Hematopoietic multipotent progenitor cell treated with erythropoietin and hydrocortisone succinate and interleukin-3 and kit ligand, for 4 days (in vitro differentiated cells): ENCODE results near the gene LCN2.

Experiments used
- DNase-seq: peaks from one replicate; pipeline ENCODE4 v3.0.0-alpha.2; 2015

The LCN2 gene

GRCh38 chr9:128115187-128116103, 33.8 kb upstream of the LCN2 start:
- DNase-seq, result peak; percentile 99

DNA sequence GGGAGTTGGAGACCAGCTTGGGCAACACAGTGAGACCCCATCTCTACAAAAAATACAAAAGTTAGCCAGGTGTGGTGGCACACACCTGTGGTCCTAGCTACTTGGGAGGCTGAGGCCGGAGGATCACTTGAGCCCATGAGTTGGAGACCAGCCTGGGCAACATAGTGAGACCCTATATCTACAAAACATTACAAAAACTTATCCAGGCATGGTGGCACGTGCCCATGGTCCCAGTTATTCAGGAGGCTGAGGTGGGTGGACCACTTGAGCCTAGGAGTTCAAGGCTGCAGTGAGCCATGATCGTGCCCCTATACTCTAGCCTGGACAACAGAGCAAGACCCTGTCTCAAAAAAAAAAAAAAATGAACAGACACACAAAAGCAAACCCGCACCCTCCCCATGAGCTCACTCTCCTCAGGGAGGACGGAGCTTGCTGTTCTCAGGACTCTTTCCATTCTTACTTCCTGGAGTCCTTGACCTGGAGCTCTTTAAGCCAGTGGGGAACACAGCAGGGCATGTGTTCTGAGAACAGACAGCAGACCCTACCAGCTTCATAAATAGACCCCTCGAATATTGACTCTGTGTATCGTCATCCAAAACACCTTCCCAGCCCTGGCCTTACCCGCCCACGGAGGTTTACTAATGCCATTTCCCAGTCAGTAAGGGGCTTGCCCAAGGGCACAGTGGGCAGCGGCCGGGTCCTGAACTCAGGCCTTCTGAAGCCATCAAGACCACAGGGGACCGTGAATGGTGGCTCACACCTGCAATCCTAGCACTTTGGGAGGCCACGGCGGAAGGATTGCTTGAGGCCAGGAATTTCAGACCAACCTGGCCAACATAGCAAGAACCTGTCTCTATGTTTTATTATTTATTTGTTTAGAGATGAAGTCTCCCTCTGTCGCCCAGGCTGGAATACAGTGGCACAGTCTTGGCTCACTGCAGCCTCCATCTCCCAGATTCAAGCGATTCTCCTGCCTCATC, 32.9 kb upstream of the LCN2 start:
- no peak for DNase-seq

GRCh38 chr9:128117613-128118471, 31.4 kb upstream of the LCN2 start:
- peak; percentile 95 for DNase-seq

DNA sequence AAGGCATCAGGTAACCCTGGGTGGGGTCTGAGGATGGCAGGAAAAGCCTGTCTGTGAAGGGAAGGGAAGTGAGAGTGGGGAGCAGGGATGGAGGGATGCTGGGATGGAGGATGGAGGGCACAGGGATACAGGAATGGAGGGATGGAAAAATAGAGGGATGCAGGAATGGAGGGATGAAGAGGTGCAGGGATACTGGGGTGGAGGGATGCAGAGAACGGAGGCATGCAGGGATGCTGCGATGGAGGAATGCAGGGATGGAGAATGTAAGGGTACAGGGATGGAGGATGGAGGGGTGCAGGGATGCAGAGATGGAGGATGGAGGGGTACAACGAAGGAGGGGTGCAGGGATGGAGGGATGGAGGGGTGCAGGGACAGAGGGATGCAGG, 30.8 kb upstream of the LCN2 start:
- DNase-seq, result no peak

DNA sequence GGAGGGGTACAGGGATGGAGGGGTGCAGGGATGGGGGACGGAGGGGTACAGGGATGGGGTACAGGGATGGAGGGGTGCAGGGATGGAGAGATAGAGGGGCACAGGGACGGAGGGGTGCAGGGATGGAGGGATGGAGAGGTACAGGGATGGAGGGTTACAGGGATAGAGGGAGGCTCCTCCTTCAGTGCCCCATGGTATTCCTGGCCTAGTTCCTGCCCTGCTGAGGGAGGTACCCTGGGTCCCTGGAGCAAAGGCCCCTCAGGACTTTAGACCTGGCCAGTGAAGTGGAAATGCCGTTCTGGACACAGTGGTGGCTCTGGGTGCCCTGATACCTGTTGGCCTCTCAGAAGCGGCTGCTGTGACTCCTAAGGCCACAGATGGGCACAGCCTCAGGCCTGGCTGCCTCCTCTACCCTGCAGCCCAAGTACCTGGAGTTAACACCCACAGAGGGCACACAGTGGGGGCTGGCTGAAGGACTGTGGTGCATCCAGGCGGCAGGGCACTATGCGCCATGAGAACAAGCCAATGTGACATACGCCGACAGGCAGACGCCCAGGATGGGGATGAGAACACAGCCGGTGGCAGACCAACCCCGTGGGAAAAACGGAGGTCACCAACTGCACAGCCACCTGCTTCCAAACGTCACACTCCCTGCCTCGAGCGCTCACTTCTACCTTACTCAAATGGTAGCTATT, 30.1 kb upstream of the LCN2 start:
- DNase-seq, result no peak

DNA sequence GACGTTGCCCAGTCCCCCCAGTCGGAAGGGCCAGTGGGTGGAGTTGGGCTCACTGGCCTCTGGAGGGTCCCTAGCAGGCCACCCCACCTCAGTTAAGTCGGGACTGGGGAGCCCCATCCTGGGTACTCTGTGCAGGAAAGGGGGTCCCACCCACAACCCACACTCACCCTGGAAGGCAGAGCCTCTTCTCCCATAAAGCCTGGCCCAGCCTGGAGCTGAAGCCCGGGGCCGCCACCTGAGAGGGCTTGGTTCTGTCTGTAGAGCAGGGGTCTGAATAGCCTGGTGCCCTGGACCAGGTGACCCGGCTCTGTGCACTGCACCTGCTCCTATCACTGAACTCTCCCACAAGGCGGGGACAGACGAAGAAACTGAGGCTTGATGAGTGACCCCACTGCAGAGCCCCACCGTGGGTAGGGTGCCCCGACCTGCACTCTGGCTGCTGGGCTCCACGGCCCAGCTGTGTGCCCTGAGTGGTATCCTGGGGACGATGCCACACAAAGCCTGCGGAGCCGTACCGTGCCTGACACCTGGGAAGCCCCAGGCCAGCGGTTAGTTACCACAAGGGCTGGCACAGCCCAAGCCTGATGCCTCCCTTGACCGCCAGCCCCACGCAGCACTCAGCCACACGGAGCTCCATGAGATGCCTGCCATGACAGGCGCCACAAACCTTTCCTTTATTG, 29.1 kb upstream of the LCN2 start:
- DNase-seq, result no peak

GRCh38 chr9:128120741-128121465, 28.4 kb upstream of the LCN2 start:
- no peak for DNase-seq

DNA sequence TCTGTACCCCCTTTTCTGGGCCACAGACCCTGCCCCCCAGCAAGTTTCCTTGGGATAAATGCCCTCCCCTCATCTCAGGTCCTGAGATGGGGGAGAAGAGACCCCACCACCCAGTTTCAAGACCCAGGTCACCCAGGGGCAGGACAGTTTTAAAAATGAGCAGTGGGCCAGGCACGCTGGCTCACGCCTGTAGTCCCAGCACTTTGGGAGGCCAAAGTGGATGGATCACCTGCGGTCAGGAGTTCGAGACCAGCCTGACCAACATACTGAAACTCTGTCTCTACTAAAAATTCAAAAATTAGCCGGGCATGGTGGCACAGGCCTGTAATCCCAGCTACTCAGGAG, 27.8 kb upstream of the LCN2 start:
- no peak for DNase-seq

GRCh38 chr9:128121924-128122808, 27.1 kb upstream of the LCN2 start:
- no peak for DNase-seq

DNA sequence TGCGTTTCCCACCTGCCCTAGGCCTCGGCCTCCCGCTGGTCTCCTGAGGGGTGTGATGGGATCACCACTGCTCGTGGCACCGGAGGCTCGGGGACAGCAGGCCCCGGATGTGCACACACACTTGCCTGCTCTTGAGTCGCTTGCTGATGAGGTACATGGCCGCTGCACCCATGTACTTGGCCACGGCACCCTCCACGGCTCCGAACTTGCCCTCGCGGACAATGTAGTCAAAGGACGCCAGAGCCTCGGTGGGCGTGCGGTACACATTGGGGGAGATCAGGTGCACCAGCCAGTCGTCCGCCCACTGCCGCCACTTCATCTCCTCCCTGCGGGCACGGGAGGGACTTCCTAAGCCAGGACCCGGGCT, 26.5 kb upstream of the LCN2 start:
- DNase-seq, result no peak

DNA sequence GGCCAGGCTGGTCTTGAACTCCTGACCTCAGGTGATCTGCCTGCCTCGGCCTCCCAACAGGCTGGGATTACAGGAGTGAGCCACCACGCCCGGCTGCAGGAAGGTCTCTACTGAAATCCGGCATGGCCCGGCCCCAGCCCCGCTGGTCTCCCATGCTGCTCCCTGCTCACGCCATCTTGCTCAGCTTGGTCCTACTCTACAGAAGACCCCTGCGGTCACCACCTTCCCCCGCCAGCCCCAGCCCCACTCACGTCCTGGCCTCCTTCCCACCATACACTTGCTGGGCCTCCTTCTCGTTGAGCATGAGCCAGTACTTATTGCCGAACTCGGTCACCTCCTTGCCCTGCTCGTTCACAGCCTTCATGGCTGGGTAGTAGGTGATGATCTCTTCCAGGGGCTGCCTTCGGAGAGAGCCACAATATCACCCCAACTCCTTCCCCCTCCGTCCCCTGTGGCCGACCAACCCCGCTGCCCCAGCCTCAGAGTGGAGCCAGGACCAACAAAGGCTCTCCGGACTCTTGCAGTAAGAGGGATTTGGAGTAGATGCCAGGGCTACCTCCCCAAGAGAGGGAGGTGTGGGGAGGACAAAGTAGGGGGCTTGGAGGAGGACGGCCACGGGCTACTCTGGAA, 25.7 kb upstream of the LCN2 start:
- DNase-seq, result no peak

DNA sequence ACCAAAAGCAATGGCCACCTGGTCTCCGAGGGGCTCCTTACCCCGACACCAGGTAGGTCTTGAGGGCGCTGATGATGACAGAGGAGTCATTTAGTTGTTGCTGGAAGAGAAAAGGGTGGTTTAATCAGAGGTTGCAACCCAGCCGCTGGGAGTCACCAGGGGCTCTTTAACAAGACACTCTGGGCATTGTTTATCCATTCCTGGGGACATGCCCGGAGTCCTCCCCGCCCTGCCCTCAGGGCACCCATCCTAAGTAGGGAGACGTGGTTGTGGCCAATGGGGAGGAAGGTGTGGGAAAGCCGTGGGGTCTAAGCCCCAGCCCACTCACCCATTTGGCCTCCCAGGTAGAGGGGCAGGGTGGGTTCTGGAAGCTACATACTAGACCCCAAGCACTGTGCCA, 24.8 kb upstream of the LCN2 start:
- no peak for DNase-seq

GRCh38 chr9:128124873-128125579, 24.2 kb upstream of the LCN2 start:
- peak; percentile 80 for DNase-seq

GRCh38 chr9:128125580-128126354, 23.5 kb upstream of the LCN2 start:
- DNase-seq, result no peak

GRCh38 chr9:128127568-128127989, 21.7 kb upstream of the LCN2 start, which contains the start of gene PTGES2:
PTGES2 (minus strand) TSS chr9:128127729; CDS start chr9:128127717, 12 bp downstream.
- DNase-seq, result peak; percentile 94

- DNase-seq, result peak; percentile 96
These were observed 21.0 kb upstream of the LCN2 start for GRCh38 chr9:128127990-128128835.
